OCI-LY7 (cell line): ENCODE results near the gene CRMP1. TPM values are rescaled to one million over a fixed set of nuclear protein-coding genes. Genes with fewer than 3 reads are reported as not detected.

Experiments
- BruUV-seq: library from RNA; stranded (reverse); fragments of 400-500 nt; replicated peaks from 2 replicates; lab custom pipeline; 2021; lab: Mats Ljungman, UMichigan
- CTCF ChIA-PET: fragments of 300-600 bp; sonication (Branson Sonifier 250); formaldehyde crosslinking; loops from one replicate; lab custom pipeline; 2022; ENCODE audit warnings: antibody characterized with exemption; ENCODE audit not compliant: unreplicated experiment; lab: Charles Lee
- POLR2A ChIA-PET: fragments of 300-600 bp; sonication (Branson Sonifier 250); formaldehyde crosslinking; loops from one replicate; lab custom pipeline; 2022; ENCODE audit warnings: antibody characterized with exemption; lab: Charles Lee
- DNase-seq: peaks from one replicate; pipeline ENCODE4 v3.0.0-alpha.2; 2015; ENCODE audit warnings: low spot score
- H2AFZ ChIP-seq: fragments of 200-600 bp; sonication (generic), shearing (Covaris generic); 2 replicates; pipeline ENCODE4 v1.6.1; 2014; ENCODE audit warnings: mild to moderate bottlenecking, antibody characterized with exemption, low read length, moderate library complexity
- H3K27ac ChIP-seq: fragments of 200-600 bp; sonication (generic); 2 replicates; pipeline ENCODE4 v1.5.1; 2014; ENCODE audit warnings: mixed run types, low read depth, mild to moderate bottlenecking, moderate library complexity, low read length, inconsistent platforms; ENCODE audit not compliant: poor library complexity, severe bottlenecking
- H3K36me3 ChIP-seq: fragments of 200-600 bp; sonication (generic); 2 replicates; pipeline ENCODE4 v1.6.1; 2014; ENCODE audit warnings: mild to moderate bottlenecking, antibody characterized with exemption, low read length, moderate library complexity, mixed read lengths; ENCODE audit not compliant: insufficient read depth
- H3K4me1 ChIP-seq: fragments of 200-600 bp; sonication (generic); 2 replicates; pipeline ENCODE4 v1.5.1; 2014; ENCODE audit warnings: mild to moderate bottlenecking, low read length; ENCODE audit not compliant: insufficient read depth, poor library complexity, severe bottlenecking
- H3K4me2 ChIP-seq: fragments of 200-600 bp; sonication (generic); 2 replicates; pipeline ENCODE4 v1.6.1; 2014; ENCODE audit warnings: mild to moderate bottlenecking, low read length
- H3K4me3 ChIP-seq: fragments of 200-600 bp; sonication (generic); 2 replicates; pipeline ENCODE4 v1.5.1; 2014; ENCODE audit warnings: mild to moderate bottlenecking, low read depth, low read length; ENCODE audit not compliant: poor library complexity, severe bottlenecking
- H3K79me2 ChIP-seq: fragments of 200-600 bp; sonication (generic); 2 replicates; pipeline ENCODE4 v1.6.1; 2016; ENCODE audit warnings: low read depth, mild to moderate bottlenecking, low read length, moderate library complexity, mixed read lengths; ENCODE audit not compliant: insufficient read depth
- H3K9me2 ChIP-seq: fragments of 200-600 bp; sonication (generic); 2 replicates; pipeline ENCODE4 v1.6.1; 2016; ENCODE audit warnings: mild to moderate bottlenecking, low read length, mixed read lengths; ENCODE audit not compliant: insufficient read depth
- H3K9me3 ChIP-seq: fragments of 200-600 bp; sonication (generic); 2 replicates; pipeline ENCODE4 v1.6.1; 2014; ENCODE audit warnings: mild to moderate bottlenecking, mixed run types, low read length, mixed read lengths
- H4K20me1 ChIP-seq: fragments of 200-600 bp; sonication (generic); 2 replicates; pipeline ENCODE4 v1.6.1; 2014; ENCODE audit warnings: mild to moderate bottlenecking, antibody characterized with exemption, low read length, moderate library complexity, mixed read lengths; ENCODE audit not compliant: insufficient read depth
- CTCF ChIP-seq: fragments of 200-600 bp; sonication (generic); conservative IDR thresholded peaks from 2 replicates; pipeline ENCODE4 v1.5.1; 2014; ENCODE audit warnings: mild to moderate bottlenecking, antibody characterized with exemption, low read length, moderate library complexity, mixed read lengths
- EZH2phosphoT487 ChIP-seq: fragments of 200-600 bp; sonication (generic); IDR thresholded peaks from 2 replicates; pipeline ENCODE4 v1.6.1; 2018; ENCODE audit warnings: low read depth, borderline replicate concordance, mild to moderate bottlenecking, mixed run types, antibody characterized with exemption, low read length, moderate library complexity, mixed read lengths
- intact Hi-C: fragments of 100-400 bp; cut with micrococcal nuclease; formaldehyde crosslinking; loops from one replicate; pipeline ENCODE4 v1.10.0; 2022; ENCODE audit not compliant: unreplicated experiment
- total RNA-seq, 2 experiments: library from RNA; depleted of rRNA in 1 of 2; stranded (reverse); fragments of >200 nt in 1 of 2; shearing (Covaris generic) in 1 of 2; gene quantifications; 2 replicates each; pipeline ENCODE4 v1.2.3, GENCODE V29; 2014 to 2022

CRMP1 gene
- total RNA-seq, 2 experiments from 2014 or later = not detected

DNA sequence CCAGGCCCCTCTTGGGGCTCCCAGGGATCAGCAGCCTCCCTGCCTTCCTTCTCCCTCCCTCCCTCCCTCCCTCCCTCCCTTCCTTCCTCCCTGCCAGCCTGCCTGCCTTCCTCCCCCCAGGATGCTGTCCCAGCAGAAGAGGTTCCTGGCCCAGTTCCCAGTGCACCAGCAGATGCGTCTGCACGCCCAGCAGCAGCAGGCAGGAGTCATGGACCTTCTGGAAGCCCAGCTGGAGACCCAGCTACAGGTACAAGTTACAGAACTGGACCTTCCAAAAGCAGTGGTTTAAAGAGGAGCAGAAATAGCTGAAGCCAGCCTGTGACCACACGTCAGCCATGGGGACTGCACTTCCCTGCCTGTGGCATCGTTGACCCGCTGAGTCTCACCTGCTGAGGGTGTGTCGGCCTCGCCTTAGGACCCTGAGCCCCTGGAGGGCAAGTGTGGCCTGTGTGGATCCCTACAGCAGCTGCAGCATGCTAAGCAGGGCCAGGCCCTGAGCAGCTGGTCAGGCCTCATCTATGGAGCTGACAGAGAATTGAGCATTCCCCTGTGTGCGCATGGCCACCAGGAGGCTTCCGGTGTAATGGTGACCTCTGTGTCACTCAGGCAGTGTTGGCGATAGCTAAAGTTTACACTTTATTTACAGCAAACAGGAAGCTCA is 84.7 kb downstream of the CRMP1 start:
- CTCF ChIA-PET = no interaction called here
- no peaks in the 10 kb centered on the region for H4K20me1 ChIP-seq
- H3K4me2 ChIP-seq = no peak overlapping the region
- H2AFZ ChIP-seq = no peak overlapping the region
- no peak overlapping the region for H3K27ac ChIP-seq
- no peak for DNase-seq
- intact Hi-C loops = no loop called here
- TF ChIP-seq CTCF = no peak
- no peak for TF ChIP-seq EZH2phosphoT487
- no TSS peak for BruUV-seq
- H3K79me2 ChIP-seq = no peaks in the 10 kb centered on the region
- no peak overlapping the region for H3K4me3 ChIP-seq
- no peaks in the 10 kb centered on the region for H3K4me1 ChIP-seq
- no peaks in the 10 kb centered on the region for H3K9me2 ChIP-seq
- POLR2A ChIA-PET = no interaction called here
- no peaks in the 10 kb centered on the region for H3K9me3 ChIP-seq
- H3K36me3 ChIP-seq = no peaks in the 10 kb centered on the region

DNA sequence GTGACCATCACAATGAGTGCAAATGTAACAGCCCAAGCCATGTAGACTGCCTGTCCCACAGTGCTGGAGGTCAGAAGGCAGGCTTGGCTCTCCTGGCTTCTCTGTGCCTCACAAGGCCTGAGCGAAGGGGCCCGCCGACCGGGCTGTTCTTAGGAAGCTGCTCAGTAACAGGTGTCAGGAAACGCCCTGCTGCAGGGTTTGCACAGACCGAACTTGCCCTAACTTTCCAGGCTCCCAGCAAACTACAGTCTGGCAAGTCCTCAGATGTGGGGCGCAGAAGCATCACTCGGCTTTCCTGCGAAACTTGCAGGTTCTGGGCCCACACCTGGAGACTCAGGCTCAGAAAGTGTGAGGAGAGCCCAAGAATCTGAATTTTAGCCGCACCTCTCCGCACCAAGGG is 87.6 kb downstream of the CRMP1 start:
- no peak for TF ChIP-seq CTCF
- no peak for TF ChIP-seq EZH2phosphoT487
- H4K20me1 ChIP-seq = no peaks in the 10 kb centered on the region
- no peaks in the 10 kb centered on the region for H3K36me3 ChIP-seq
- no peaks in the 10 kb centered on the region for H3K9me2 ChIP-seq
- POLR2A ChIA-PET = no interaction called here
- CTCF ChIA-PET = no interaction called here
- H3K27ac ChIP-seq = no peak overlapping the region
- no peak overlapping the region for H3K4me2 ChIP-seq
- no peaks in the 10 kb centered on the region for H3K79me2 ChIP-seq
- no peak overlapping the region for H2AFZ ChIP-seq
- intact Hi-C loops = no loop called here
- H3K9me3 ChIP-seq = no peaks in the 10 kb centered on the region
- BruUV-seq = no TSS peak
- no peaks in the 10 kb centered on the region for H3K4me1 ChIP-seq
- no peak for DNase-seq
- H3K4me3 ChIP-seq = no peak overlapping the region

DNA sequence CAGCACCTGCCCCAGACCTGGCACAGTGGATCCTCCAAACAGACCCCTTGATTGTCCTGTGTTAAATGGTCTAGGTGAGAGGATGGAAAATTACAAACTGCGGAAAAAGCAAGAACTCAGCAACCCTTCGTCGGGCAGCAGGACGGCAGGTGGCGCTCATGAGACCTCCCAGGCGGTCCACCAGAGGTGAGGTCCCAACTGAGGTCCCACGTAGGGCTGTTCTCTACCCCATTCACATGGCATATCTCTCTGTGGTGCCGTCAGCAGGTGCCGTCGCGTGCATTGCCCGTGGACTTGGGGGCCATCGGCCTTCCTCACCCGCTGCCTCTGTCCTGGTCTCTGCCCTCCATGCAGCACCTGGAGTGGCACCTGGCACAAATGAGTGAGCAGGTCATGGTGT is 88.2 kb downstream of the CRMP1 start:
- no peak overlapping the region for H3K4me2 ChIP-seq
- H3K4me3 ChIP-seq = no peak overlapping the region
- no peak for TF ChIP-seq EZH2phosphoT487
- 0 out of 2 replicates have a peak, but pooled peaks have one; percentile 16 for TF ChIP-seq CTCF
- BruUV-seq = no TSS peak
- H4K20me1 ChIP-seq = no peaks in the 10 kb centered on the region
- intact Hi-C loops = no loop called here
- no peaks in the 10 kb centered on the region for H3K9me2 ChIP-seq
- no peak for DNase-seq
- no peak overlapping the region for H2AFZ ChIP-seq
- no peaks in the 10 kb centered on the region for H3K79me2 ChIP-seq
- H3K9me3 ChIP-seq = no peaks in the 10 kb centered on the region
- H3K4me1 ChIP-seq = no peaks in the 10 kb centered on the region
- ChIA-PET POLR2A (no interaction called here), CTCF (no interaction called here)
- H3K27ac ChIP-seq = no peak overlapping the region
- H3K36me3 ChIP-seq = no peaks in the 10 kb centered on the region
